GM21526 (cell line): Measurements from ENCODE around the gene SUN3.
A peak's percentile ranks its signal among the peaks of the same experiment; 100 is the strongest.
"Not testable (repeated sequence)": the region's sequence is repeated elsewhere in the genome, so short reads cannot be mapped to it uniquely, and the experiment has no call there.

ENCODE experiments used
- ATAC-seq: cut with Tn5 transposase; IDR thresholded peaks from one replicate; pipeline ENCODE4 v1.9.1; 2021; ENCODE audit warnings: moderate library complexity; ENCODE audit not compliant: unreplicated experiment, low FRiP score

Gene SUN3

DNA sequence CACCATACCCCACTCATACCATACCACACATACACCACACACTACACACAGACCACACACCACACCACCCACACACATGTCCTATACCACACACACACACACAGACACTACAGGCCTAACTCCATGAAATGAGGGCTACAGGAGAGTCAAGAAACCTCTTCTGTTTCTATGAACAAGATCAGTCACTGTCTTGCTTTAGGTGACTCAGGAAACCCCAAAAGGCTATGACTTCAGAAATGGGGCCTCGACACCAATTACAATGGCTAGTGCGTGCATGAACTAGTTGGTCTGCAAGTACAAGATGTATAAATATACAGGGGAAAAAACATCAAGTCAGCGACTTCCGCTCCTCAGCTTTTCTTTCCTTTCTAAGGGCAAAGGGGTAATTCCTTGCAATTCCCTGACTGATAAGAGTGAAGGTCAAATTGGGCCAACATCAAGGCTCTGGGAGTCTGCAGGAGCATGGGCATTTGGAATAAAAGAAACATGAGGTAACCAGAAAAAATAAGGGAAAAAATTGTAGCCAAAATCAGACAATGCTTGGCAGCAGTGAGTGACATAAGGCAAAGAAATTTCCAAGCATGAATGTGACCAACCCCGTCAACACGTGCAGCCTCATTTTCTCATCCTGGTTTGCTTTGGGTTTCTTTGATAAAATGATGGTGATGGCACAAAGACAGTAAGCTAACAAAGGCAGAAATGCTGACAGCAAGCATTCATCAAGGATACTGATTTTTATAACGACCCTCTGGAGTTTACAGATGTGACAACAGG, 82.1 kb downstream of the SUN3 start:
- no peak for ATAC-seq

DNA sequence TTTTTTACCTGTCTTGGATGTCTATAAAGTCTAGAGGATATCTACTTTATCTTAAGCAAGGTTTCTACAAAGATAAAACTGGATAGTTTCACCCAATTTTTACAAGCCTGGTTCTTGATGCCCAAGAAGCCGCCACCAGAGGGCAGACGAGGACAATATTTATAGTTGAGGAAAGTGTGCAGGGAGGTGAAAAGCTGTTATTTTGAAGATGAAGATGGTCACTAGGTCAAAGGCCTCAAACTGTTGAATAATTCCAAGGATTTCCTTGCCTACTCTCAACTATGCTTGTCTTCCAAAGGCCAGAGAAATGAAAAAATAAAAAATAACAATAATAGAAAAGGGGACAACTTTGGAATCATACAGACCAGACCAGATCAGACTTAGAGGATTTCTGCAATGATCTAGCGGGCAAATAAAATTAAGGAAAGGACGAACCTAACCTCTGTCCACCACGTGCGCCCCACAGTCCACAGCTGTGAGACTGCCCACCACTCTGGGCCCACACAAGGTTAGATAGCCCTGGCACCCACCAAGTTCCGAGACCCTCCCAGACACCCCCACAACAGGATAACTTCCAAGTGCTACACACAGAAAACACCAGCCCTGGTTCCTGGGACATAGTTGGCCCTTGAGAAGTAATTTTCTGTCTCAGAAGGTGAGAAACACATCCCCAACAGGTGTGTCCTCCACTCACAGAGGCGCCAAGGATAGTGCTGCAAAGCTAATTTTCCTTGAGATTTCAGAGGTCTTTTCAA, 83.5 kb downstream of the SUN3 start:
- peak; percentile 56 for ATAC-seq

DNA sequence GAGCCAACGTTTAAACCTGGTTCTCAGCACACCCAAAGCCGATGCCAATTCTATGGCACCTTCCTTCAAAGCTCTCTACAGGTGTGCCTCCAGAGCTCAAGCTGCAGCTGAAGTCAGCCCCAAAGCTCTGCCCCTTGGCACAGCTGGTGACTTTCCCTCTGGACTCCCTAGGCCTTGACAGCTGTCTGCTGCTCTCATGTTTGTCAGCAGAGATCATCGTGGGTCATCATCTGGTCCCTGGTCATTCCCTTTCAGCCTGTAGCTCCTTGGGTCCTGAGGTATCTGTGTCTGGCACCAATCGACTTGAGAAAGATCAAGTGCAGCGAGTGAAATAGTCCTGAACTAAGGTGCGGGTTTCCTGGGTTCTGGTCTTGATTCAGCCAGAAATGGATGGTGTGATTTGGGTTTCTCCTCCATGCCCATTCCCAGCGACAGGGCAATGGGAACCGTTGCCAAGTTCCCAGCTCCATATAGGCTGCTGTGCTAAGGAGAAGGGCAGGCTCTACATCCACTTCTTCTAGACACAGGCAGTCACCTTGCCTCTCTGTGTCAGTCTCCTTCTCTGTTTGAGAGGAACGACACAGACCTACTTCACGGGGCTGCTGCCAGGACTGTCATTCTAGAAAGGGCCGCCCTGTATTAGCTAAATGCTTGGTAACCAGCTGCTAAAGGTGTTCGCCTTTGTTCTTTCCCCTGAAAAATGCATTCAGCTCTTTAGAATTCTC, 84.2 kb downstream of the SUN3 start:
- no peak for ATAC-seq

DNA sequence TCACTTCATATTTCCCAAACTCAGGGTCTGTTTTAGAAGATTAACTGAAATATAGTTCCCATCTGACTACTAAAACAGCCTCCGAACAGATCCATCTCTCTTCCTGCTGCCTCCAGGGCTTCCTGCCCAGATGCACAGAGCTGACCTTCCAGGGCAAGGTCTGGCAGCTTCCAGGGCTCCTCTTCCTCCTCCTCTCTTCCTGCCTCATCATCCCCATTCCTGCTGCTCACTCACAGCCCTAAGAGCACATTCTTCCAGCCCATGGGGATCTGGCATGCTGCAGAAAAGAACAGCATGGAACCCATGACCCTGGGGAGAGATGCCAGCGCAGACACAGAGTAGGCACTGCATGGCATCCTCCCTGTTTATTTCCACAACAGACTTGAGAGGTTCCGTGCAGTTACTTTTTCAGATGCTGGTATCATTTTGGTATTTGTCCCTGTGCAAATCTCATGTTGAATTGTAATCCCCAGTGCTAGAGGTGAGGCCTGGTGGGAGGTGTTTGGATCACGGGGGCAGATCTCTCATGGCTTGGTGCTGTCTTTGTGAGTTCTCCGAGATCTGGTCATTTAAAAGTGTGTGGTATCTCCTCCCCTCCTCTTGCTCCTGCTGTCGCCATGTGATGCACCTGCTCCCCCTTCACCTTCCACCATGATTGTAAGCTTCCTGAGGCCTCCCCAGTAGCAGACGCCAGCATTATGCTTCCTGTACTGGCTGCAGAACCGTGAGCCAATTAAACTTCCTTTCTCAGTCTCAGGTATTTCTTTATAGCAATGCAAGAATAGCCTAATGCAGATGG, 85.0 kb downstream of the SUN3 start:
- no peak for ATAC-seq

DNA sequence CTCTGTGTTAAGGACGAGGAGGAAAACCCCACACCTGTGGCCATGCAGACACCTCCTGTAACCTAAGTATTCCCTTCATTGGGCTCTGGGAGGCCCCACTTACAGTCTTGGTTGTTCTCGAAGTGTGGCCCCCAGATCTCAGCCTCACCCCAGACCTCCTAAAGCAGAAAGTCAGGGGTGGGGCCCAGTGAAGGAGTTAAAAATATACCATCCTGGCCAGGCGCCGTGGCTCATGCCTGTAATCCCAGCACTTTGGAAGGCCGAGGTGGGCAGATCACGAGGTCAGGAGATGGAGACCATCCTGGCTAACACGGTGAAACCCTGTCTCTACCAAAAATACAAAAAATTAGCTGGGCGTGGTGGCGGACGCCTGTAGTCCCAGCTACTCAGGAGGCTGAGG, 86.3 kb downstream of the SUN3 start:
- ATAC-seq = not testable (repeated sequence)

DNA sequence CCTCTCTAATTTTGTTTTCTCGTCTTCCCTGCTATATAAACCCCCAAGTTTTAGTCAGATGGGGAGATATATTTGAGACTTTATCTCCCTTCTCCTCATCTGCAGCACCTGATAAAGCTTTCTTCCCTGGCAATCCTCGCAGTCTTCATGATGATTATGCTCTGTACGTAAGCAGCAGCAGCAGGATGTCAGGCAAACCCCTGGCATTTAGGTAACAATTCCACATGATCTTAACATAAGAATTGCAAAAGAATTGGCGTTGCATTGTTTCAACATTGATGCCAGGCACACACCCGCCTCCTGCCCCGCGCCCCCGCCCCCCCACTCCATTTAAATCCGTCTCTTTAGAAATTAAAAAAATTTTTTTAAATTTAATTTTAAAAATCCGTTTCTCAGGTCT, 86.8 kb downstream of the SUN3 start:
- ATAC-seq = no peak

DNA sequence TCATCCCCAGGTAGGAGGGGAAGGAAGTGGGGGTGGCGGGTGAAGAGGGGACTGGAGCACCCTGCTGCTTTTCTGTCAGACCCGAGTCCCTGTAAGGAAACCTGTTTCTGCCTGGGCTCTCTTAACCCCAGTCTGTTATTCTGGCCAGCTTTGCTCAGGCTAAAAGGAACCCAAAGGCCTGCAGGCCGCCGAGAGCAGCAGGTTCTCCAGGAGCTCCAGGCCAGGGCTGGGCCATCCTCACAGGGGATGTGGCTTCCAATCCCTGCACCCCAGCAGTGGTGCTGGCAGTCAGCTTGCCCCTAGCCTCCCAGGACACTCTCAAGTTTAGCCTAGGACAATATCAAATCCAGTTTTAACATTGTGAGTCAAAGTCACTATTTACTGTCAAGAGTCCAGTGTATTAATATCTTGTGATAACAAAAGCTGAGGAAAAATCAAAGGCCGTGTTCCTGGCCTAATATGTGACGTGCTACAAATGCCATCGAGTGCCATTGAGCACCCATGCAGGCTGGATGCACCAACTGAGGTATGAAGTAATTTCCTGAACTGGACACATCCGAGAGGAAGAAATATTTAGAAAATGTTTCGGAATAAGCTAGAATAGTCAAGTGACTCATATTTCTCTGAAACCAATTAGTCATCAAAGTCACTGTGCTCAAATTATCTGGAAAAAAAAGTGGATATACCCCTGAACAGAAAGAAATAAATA, 87.6 kb downstream of the SUN3 start:
- no peak for ATAC-seq

DNA sequence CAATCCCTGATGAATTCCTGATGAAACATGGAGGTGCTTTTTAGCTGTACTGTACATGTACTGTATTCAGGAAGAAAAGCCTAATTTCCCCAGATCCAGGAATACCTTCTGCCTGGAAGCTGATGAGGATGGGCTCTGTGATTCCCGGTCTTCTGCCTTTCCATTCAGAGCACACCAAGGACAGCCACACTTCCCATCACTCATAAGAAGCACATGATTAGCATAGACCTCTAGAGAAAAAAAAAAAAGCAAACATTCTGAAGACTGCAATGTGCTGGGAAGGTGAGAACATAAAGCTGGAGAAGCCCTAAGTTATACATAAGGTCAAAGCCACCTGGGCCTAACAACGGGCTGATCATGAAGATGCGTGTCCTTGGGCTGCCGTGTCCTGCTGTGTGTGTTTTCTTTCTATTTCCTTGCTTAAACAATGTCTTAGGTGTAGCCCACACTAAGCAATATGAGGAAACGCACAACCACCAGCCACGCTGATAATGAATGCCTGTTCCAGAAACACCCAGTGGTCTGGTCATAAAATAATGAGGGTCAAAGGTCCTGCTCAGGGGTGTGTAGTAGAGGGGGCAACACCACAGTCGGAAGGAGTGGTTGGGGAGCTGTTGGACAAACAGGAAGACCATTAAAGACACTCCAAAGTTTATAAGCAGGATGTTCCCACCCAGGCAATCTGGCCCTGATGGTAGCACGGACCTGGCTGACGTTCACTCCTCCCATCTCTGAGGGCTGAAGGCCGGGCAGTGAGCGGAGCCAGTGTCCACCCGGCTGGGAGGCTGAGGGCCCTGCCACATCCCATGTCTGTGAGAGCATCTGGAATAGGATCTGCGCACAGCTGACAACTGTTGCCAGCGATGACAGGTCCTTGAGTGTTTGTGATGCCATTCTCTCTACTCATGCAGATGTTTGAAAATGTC, 88.6 kb downstream of the SUN3 start:
- no peak for ATAC-seq

DNA sequence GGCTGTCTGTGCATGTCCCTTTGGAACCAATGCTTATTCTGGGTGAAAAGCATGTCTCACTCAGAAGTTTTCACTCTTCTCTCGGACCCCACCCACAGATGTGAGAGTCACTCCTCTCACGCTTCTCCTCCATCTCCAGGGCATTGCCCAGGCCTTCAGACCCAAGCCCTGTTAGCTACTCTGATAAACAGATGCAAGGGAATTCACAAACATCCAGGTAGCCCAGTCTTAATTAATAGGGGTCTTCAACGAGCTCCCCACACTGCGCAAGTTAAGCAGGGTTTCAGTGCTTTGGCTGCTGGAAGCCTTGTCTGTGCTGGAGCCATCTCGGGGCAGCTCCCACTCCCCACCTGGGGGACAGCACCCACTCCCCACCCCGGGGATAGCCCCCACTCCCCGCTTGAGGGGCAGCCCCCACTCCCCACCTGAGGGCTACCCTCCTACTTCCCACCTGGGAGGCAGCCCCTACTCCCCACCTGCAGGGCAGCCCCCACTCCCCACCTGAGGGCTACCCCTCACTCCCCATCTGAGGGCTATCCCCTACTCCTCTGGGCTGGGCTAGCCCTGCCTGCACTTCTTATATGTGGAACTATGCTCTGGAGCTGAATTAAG, 89.4 kb downstream of the SUN3 start:
- no peak for ATAC-seq

DNA sequence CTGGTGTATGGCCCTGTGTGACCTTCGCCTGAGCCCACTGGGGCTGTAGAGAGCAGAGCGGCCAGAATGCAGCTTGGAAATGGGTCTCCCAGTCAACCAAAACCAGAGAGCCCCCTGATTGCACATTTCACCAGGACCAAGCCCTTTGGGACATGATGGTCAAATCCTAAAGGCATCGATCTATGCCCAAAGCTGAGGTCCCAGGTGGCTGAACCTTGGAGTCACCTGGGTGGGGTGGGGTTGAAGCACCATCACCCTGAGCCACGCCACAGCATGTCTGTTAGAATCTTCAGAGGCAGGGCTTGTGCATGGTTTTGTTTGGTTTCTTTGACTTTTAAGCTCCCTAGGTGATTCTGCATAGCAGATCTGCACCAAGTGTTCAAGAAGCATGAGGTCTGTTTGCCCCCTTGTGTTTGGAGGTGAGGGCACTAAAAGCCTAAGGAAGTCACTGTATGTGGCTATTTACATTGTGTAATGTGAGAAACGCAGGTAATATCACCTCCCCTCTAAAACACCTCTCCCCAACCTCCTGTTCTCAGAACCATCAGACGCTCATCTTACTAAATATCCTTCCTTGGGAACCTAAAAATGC, 90.2 kb downstream of the SUN3 start:
- no peak for ATAC-seq

DNA sequence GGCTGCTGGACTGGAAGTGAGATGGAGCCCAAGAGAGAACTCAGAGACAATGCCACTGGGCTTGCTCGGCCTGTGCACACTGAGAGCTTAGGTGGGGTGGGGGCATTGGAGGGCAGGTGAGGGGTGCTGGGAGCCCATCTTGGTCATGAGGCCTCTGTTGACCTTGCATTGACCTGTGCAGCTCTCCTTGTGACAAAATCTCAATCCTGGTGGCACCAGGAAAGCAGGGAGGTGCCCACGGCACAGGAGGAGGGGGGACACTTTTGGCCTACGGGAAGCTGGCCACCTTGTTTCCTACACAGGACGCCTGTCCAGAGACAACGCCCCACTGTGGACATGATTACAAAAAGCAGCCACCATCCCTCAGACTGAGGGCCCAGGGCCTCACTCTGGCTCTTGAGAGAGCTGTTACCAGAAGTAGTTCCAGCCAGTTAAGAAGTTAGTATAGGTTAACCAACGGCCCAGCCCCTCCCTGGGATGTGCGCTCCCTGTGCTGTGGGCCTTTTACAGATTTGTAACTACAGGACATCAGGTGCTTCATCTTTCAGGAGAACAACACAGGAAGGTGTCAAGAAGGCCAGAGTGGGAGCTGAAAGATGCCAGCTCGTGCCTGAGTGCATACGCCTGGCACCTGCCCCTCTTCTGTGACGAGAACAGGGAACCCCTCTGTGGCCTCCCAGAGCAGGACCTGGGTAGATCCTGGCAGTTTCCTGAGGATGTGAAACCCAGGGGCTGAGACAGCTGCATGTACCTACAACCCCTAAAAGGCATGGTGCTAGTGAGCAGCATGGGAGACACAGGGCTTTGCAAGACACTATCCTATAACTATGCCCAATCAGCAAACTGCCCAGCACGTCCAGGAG, 91.0 kb downstream of the SUN3 start:
- ATAC-seq = peak; percentile 56
